AG09309 (cell line): ENCODE data around the gene ZDBF2.

Source experiments
- DNase-seq: peaks from one replicate; pipeline ENCODE4 v3.0.0-alpha.2; 2010; ENCODE audit warnings: low read depth
- H3K4me3 ChIP-seq: 2 replicates; pipeline ENCODE4 v1.5.1; 2011; ENCODE audit warnings: mild to moderate bottlenecking, low read depth, low read length, moderate library complexity; ENCODE audit not compliant: control insufficient read depth
- TF ChIP-seq, protein P1 (sequence below): IDR thresholded peaks from 2 replicates; pipeline ENCODE4 v1.5.1; 2011; ENCODE audit warnings: mild to moderate bottlenecking, low read depth, low read length, inconsistent platforms; ENCODE audit not compliant: insufficient read depth, control insufficient read depth; ENCODE audit errors: missing control alignments

Gene ZDBF2

DNA sequence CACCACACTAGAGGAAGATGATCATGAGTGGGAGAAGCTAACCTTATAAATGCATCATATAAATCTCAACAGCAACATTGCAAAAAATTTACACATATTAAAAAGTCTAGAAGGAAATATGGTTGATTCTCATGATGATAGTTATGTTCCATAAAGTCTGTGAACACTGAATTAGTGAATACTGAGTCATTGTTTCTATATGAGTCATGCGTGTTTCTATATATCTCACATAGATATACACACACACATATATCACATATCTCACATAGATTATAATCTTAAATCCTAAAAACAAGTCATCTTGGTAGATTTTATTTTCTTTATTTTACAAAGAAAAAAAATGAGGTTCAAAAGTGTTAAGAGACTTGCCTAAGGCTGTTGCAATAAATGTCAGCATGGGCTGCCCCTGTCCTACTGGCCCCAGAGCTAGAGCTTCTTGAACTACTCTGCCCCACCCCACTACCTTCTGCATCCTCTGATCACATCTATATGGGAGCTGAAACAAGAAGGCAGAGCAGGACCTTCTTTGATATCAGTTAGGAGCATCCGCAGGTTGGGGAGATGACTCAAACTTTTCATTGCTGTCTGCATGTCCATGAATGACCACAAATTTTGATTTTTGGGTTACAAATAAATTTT, 87.1 kb downstream of the ZDBF2 start:
- no peak overlapping the region for H3K4me3 ChIP-seq
- no peak for DNase-seq
- TF ChIP-seq, protein P1, sequence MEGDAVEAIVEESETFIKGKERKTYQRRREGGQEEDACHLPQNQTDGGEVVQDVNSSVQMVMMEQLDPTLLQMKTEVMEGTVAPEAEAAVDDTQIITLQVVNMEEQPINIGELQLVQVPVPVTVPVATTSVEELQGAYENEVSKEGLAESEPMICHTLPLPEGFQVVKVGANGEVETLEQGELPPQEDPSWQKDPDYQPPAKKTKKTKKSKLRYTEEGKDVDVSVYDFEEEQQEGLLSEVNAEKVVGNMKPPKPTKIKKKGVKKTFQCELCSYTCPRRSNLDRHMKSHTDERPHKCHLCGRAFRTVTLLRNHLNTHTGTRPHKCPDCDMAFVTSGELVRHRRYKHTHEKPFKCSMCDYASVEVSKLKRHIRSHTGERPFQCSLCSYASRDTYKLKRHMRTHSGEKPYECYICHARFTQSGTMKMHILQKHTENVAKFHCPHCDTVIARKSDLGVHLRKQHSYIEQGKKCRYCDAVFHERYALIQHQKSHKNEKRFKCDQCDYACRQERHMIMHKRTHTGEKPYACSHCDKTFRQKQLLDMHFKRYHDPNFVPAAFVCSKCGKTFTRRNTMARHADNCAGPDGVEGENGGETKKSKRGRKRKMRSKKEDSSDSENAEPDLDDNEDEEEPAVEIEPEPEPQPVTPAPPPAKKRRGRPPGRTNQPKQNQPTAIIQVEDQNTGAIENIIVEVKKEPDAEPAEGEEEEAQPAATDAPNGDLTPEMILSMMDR: no peak
